MCF 10A (cell line): ENCODE results near the gene RABAC1. TPM values are rescaled to one million over a fixed set of nuclear protein-coding genes. Genes with fewer than 3 reads are reported as not detected.

Experiments
- BruUV-seq: library from RNA; stranded (reverse); fragments of 400-500 nt; replicated peaks from 2 replicates; lab custom pipeline; 2021; lab: Mats Ljungman, UMichigan
- CTCF ChIA-PET: fragments of 300-600 bp; sonication (Branson Sonifier 250); formaldehyde crosslinking; extraction: SDS; loops from one replicate; lab custom pipeline; 2021; ENCODE audit warnings: antibody characterized with exemption, inconsistent platforms; lab: Yijun Ruan, JAX
- POLR2A ChIA-PET: fragments of 300-600, 350-650 bp; sonication (Branson Sonifier 250); formaldehyde crosslinking; extraction: SDS; loops from one replicate; lab custom pipeline; 2020; ENCODE audit warnings: antibody characterized with exemption, inconsistent platforms; lab: Yijun Ruan, JAX
- DNase-seq: peaks from one replicate; pipeline ENCODE4 v3.0.0-alpha.2; 2018; ENCODE audit not compliant: unreplicated experiment
- H3K27ac Mint-ChIP-seq: one replicate; pipeline ENCODE4 v1.8.0; 2022; ENCODE audit warnings: mild to moderate bottlenecking, low read depth, mixed read lengths; ENCODE audit not compliant: unreplicated experiment
- H3K27me3 Mint-ChIP-seq: one replicate; pipeline ENCODE4 v1.8.0; 2022; ENCODE audit warnings: mixed read lengths; ENCODE audit not compliant: insufficient read depth, unreplicated experiment
- H3K36me3 Mint-ChIP-seq: one replicate; pipeline ENCODE4 v1.8.0; 2022; ENCODE audit warnings: mild to moderate bottlenecking, moderate library complexity, mixed read lengths; ENCODE audit not compliant: insufficient read depth, unreplicated experiment
- H3K4me1 Mint-ChIP-seq: one replicate; pipeline ENCODE4 v1.8.0; 2022; ENCODE audit warnings: mixed read lengths; ENCODE audit not compliant: insufficient read depth, unreplicated experiment
- H3K4me3 Mint-ChIP-seq: one replicate; pipeline ENCODE4 v1.8.0; 2022; ENCODE audit warnings: mild to moderate bottlenecking, moderate library complexity, mixed read lengths; ENCODE audit not compliant: unreplicated experiment
- H3K9me3 Mint-ChIP-seq: one replicate; pipeline ENCODE4 v1.8.0; 2022; ENCODE audit warnings: mixed read lengths; ENCODE audit not compliant: unreplicated experiment
- intact Hi-C: fragments of 100-400 bp; cut with micrococcal nuclease; formaldehyde crosslinking; loops from 2 replicates; pipeline ENCODE4 v1.14.1; 2022
- total RNA-seq: library from RNA; stranded (reverse); gene quantifications from 2 replicates; pipeline ENCODE4 v1.2.3, GENCODE V29; 2022
- TF ChIP-seq, protein P1 (sequence below): fragments of 200-600 bp; IDR thresholded peaks from one replicate; pipeline ENCODE4 v1.8.0; 2022; ENCODE audit warnings: antibody characterized with exemption, mild to moderate bottlenecking; ENCODE audit not compliant: unreplicated experiment

The RABAC1 gene
- total RNA-seq, 1 experiment from 2014 or later: 75.4 TPM

DNA sequence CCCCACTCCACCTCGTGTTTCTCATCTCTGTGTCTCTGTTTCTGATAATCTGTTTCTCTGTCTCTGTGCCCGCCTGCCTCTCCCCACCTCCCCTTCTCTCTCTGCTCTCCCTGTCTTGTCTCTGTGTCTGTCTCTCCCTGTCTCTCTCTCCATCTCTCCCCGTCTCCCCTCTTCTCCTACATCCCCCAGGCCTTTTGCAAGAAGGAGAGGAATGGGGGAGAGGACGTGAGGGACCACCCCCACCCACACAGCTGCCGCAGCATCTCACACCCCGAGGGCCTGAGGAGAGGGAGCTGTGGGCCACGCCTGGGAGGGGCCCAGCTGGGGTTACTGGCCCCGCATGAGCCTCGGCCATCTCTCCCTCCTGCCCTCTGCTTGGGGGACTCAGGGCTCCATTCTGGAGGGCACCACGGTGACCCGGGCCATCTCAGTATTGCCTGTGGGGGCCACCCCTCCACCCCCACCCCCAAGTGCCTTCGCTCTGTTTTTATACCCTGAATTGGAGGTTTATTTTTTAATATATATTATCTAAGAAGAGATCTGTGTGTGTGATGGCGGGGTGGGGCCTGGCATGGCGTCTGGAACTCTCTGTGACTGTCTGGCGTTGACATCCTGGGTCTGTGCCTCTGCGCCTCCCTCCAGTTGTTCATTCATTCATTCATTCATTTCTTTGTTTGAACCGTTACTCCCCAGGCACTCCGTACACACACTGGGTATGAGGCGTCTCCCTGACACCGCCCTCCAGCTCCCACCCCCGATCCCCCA, 52.0 kb downstream of the RABAC1 start:
- no peaks in the 10 kb centered on the region for H3K27me3 Mint-ChIP-seq
- no peak overlapping the region for H3K27ac Mint-ChIP-seq
- no peaks in the 10 kb centered on the region for H3K9me3 Mint-ChIP-seq
- CTCF ChIA-PET: interaction anchor here (0.6 to 0.7 kb wide), 2 partner anchors 89 to 127 kb away, joined by 3 read pairs; no protein-coding TSS in a partner anchor
- no peak overlapping the region for H3K4me3 Mint-ChIP-seq
- POLR2A ChIA-PET: interaction anchor here (0.7 to 1.3 kb wide), 2 partner anchors 12 to 45 kb away, joined by 3 to 4 read pairs; no protein-coding TSS in a partner anchor
- TSS peak; percentile 25 for BruUV-seq
- peaks cover 53% of the 10 kb centered on the region for H3K36me3 Mint-ChIP-seq
- no peak for DNase-seq
- TF ChIP-seq, protein P1, sequence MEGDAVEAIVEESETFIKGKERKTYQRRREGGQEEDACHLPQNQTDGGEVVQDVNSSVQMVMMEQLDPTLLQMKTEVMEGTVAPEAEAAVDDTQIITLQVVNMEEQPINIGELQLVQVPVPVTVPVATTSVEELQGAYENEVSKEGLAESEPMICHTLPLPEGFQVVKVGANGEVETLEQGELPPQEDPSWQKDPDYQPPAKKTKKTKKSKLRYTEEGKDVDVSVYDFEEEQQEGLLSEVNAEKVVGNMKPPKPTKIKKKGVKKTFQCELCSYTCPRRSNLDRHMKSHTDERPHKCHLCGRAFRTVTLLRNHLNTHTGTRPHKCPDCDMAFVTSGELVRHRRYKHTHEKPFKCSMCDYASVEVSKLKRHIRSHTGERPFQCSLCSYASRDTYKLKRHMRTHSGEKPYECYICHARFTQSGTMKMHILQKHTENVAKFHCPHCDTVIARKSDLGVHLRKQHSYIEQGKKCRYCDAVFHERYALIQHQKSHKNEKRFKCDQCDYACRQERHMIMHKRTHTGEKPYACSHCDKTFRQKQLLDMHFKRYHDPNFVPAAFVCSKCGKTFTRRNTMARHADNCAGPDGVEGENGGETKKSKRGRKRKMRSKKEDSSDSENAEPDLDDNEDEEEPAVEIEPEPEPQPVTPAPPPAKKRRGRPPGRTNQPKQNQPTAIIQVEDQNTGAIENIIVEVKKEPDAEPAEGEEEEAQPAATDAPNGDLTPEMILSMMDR: no peak
- H3K4me1 Mint-ChIP-seq: peaks cover 6% of the 10 kb centered on the region
- intact Hi-C loops: no loop called here

Other genes with a start within 250 kb of the RABAC1 start
- gene CEACAM6, start 203.8 kb downstream of the RABAC1 start, total RNA-seq: not detected in 2 replicates
- not detected in 2 replicates for gene CEACAM3, start 162.7 kb downstream of the RABAC1 start, total RNA-seq
- not detected in 2 replicates for gene LYPD4, start 114.6 kb downstream of the RABAC1 start, total RNA-seq
- not detected in 2 replicates for gene DMRTC2, start 114.3 kb downstream of the RABAC1 start, total RNA-seq
- 3,060 and 3,357 TPM in 2 replicates for gene RPS19, start 99.1 kb downstream of the RABAC1 start, total RNA-seq
- not detected in 2 replicates for gene CD79A, start 82.0 kb downstream of the RABAC1 start, total RNA-seq
- gene ARHGEF1, start 76.1 kb downstream of the RABAC1 start, total RNA-seq: 106 and 108 TPM in 2 replicates
- 0.34 TPM in 1 of 2 replicates, not detected in the other for gene ERFL, start 30.9 kb downstream of the RABAC1 start, total RNA-seq
- not detected in 2 replicates for gene ATP1A3, start 34.9 kb upstream of the RABAC1 start, total RNA-seq
- 1.6 and 1.8 TPM in 2 replicates for gene GRIK5, start 110.9 kb upstream of the RABAC1 start, total RNA-seq
- gene ZNF574, start 116.8 kb upstream of the RABAC1 start, total RNA-seq: 12.2 and 13.5 TPM in 2 replicates
- gene POU2F2, start 173.1 kb upstream of the RABAC1 start, total RNA-seq: 0.49 and 0.70 TPM in 2 replicates